BLaER1 treated with 17β-estradiol and CSF1 and Interleukin-3, amounts not matched to agents 10 nM and 100 nM (cell line): ENCODE results near the gene LHFPL2.
A peak's percentile ranks its signal among the peaks of the same experiment; 100 is the strongest.

ENCODE experiments used
- H3K27ac ChIP-seq, 11 experiments: shearing (Covaris generic); formaldehyde crosslinking; 2 replicates each; pipeline ENCODE4 v1.8.1; 2022
- H3K27me3 ChIP-seq, 11 experiments: shearing (Covaris generic); formaldehyde crosslinking; 2 replicates each; pipeline ENCODE4 v1.8.1; 2022
- H3K36me3 ChIP-seq, 11 experiments: shearing (Covaris generic); formaldehyde crosslinking; 2 replicates each; pipeline ENCODE4 v1.8.1; 2022
- H3K4me1 ChIP-seq, 10 experiments: shearing (Covaris generic); formaldehyde crosslinking; 2 replicates each; pipeline ENCODE4 v1.8.1; 2022
- H3K4me2 ChIP-seq, 11 experiments: shearing (Covaris generic); formaldehyde crosslinking; 2 replicates each; pipeline ENCODE4 v1.8.1; 2022
- H3K4me3 ChIP-seq, 10 experiments: shearing (Covaris generic); formaldehyde crosslinking; 2 replicates each; pipeline ENCODE4 v1.8.1; 2022
- H3K9ac ChIP-seq, 11 experiments: shearing (Covaris generic); formaldehyde crosslinking; 2 replicates each; pipeline ENCODE4 v1.8.1; 2022
- H3K9me3 ChIP-seq, 11 experiments: shearing (Covaris generic); formaldehyde crosslinking; replicated peaks in 1 of 11; 2 replicates each; pipeline ENCODE4 v1.8.1; 2022
- H4K20me1 ChIP-seq, 11 experiments: shearing (Covaris generic); formaldehyde crosslinking; 2 replicates each; pipeline ENCODE4 v1.8.1; 2022
- Cebpa-rat ChIP-seq, 11 experiments: shearing (Covaris generic); IDR thresholded peaks; 2 replicates each; pipeline ENCODE4 v1.8.1; 2022

LHFPL2 gene

DNA sequence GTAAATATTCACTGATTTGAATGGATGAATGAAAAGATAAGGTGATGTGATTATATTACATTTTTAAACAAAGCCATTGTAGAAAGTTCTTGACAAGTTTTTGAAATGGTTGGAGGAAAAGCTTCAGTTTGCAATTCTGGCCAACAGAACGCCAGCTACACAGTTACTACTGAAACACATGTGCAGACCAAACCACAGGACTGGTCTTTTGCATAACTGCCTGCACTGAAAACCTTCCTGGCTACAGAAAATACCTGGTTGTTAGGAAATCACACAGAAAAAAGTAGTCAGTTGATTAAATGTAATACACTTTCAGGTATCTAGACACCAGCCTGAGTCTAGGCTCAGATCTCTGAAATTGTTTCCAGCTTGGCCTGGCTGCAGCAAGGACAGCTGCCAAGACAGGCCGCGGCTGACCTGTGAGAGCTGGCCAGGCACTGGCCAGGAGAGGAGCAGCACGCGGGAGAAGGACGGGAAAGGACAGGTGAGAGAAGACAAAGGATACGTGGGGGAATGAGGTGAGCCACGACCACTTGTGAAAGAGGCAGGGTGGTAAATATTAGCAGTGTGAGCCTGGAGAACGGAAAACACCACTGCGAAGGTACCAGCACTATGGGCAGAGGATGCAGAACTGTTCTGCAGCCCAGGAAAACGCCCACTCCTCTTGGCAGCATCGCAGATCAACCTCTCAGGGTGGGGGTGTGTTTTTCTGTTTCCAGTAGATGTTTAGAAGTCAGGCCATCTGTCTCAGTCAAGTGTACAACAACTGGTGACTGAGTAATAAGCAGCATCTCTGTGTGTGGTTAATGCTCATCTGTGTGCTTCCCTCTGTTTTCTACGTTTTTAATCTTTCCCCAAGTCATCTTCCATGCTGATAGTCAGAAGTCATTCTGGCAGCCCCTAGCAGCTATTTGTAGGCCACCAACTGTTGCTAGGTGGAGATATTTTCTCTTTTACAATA lies 150.7 kb downstream of the LHFPL2 start:
- peak overlapping the region in 1 of 10 experiments; percentile 6; a peak in 1 of 20 replicates for H3K4me3 ChIP-seq
- H3K9ac ChIP-seq, result peak overlapping the region in 1 of 11 experiments; percentile 3; a peak in 2 of 22 replicates
- peaks cover 0 to 100% (median 0%) of the 10 kb centered on the region in 11 experiments; a peak in 6 of 22 replicates for H4K20me1 ChIP-seq
- no peaks in the 10 kb centered on the region for H3K27me3 ChIP-seq
- H3K4me1 ChIP-seq, result peaks cover 57 to 100% (median 62%) of the 10 kb centered on the region in 10 experiments
- no peak overlapping the region for H3K27ac ChIP-seq
- peak overlapping the region; percentile 19 to 85 (median 61); a peak in 18 of 22 replicates for H3K4me2 ChIP-seq
- no peak for TF ChIP-seq Cebpa-rat (IDR thresholded peaks at IDR 0.05)
- H3K9me3 ChIP-seq, result no peaks in the 10 kb centered on the region
- peaks cover 0 to 74% (median 0%) of the 10 kb centered on the region in 11 experiments; a peak in 10 of 22 replicates for H3K36me3 ChIP-seq

DNA sequence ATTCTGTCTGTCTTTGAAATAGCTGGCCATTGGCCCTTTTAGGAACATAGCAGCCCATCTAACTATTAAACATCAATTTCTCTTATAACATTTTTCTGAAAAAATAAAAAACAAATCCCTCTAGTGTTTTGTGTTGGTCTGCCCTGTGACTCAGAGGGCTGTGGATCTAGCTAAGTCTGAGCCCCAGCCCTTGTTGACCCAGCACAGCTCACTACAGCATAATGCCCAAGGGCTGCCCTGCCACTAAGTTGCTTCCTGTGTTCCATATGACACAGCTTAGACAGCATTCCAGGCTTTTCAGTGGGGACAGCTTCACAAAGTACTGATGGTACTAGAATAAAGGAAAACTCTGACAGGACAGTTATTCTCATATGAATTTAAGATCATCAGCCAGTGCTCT lies 152.2 kb downstream of the LHFPL2 start:
- Histone ChIP-seq H3K27ac (peak overlapping the region in 6 of 11 experiments; percentile 14 to 36 (median 26); a peak in 9 of 22 replicates), H4K20me1 (peaks cover 0 to 100% (median 0%) of the 10 kb centered on the region in 11 experiments; a peak in 6 of 22 replicates), H3K4me3 (no peak overlapping the region; a peak in 1 of 20 replicates), H3K4me1 (peaks cover 42 to 99% (median 47%) of the 10 kb centered on the region in 10 experiments), H3K36me3 (peaks cover 0 to 82% (median 0%) of the 10 kb centered on the region in 11 experiments; a peak in 10 of 22 replicates), H3K4me2 (peak overlapping the region; percentile 56 to 87 (median 77)), H3K27me3 (no peaks in the 10 kb centered on the region), H3K9ac (peak overlapping the region in 2 of 11 experiments; percentile 5 to 53; a peak in 2 of 22 replicates), H3K9me3 (no peaks in the 10 kb centered on the region)
- no peak for TF ChIP-seq Cebpa-rat (IDR thresholded peaks at IDR 0.05)

DNA sequence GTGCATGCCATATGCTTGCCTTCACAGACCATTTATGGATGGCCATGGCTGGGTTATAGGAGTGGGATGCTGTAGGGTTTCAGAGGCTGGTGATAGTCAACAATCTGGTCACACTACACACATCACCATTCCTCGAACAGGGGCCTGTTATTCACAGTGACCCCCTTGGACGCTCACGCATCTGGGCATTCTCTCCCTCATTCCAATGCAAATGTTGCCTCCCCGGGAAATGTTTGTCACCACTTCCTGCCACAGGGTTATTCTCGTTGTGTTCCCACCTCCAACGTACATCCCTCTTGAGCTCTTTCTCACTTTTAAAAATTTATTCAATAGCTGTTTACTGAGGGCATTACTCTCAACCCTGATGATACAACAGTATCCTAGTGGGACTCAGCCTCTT lies 152.8 kb downstream of the LHFPL2 start:
- H3K9ac ChIP-seq, result no peak overlapping the region
- peaks cover 37 to 99% (median 43%) of the 10 kb centered on the region in 10 experiments for H3K4me1 ChIP-seq
- no peaks in the 10 kb centered on the region for H3K27me3 ChIP-seq
- peak overlapping the region; percentile 56 to 87 (median 77) for H3K4me2 ChIP-seq
- H4K20me1 ChIP-seq, result peaks cover 0 to 100% (median 0%) of the 10 kb centered on the region in 11 experiments; a peak in 6 of 22 replicates
- H3K9me3 ChIP-seq, result no peaks in the 10 kb centered on the region
- no peak for TF ChIP-seq Cebpa-rat (IDR thresholded peaks at IDR 0.05)
- H3K27ac ChIP-seq, result peak overlapping the region in 7 of 11 experiments; percentile 8 to 36 (median 25); a peak in 6 of 22 replicates
- H3K4me3 ChIP-seq, result peak overlapping the region in 1 of 10 experiments; percentile 6; a peak in 1 of 20 replicates
- peaks cover 0 to 82% (median 0%) of the 10 kb centered on the region in 11 experiments; a peak in 10 of 22 replicates for H3K36me3 ChIP-seq

DNA sequence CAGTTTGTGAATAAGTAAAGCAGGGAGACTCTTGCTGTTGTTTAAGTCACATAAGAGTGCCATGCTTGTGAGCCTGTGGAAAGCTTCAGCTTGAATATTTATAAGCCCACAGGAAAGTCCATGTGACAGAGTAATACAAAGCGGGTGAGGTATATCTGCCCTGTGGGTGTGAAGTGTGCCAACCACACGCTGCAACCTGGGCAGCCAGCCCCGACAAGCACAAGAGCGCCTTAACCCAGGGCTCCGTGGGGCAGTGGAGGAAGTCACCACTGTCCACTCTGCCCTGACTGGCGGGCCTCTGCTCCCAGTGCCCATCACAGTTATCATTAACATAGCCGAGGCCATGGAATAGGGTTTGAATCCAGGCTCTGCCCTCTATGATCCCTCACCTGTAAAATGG lies 155.9 kb downstream of the LHFPL2 start:
- no peaks in the 10 kb centered on the region for H3K9me3 ChIP-seq
- H3K4me2 ChIP-seq, result peak overlapping the region in 1 of 11 experiments; percentile 10; a peak in 1 of 22 replicates
- H3K36me3 ChIP-seq, result peaks cover 0 to 82% (median 21%) of the 10 kb centered on the region in 11 experiments; a peak in 12 of 22 replicates
- 0 out of 22 replicates have a peak overlapping the region, but pooled peaks of 1 of the 11 experiments have one; percentile 19 for H3K27ac ChIP-seq
- no peak overlapping the region for H3K4me3 ChIP-seq
- H4K20me1 ChIP-seq, result peaks cover 0 to 94% (median 0%) of the 10 kb centered on the region in 11 experiments; a peak in 6 of 22 replicates
- TF ChIP-seq Cebpa-rat (IDR thresholded peaks at IDR 0.05), result no peak
- no peaks in the 10 kb centered on the region for H3K27me3 ChIP-seq
- no peak overlapping the region for H3K9ac ChIP-seq
- peaks cover 40 to 99% (median 53%) of the 10 kb centered on the region in 10 experiments for H3K4me1 ChIP-seq

DNA sequence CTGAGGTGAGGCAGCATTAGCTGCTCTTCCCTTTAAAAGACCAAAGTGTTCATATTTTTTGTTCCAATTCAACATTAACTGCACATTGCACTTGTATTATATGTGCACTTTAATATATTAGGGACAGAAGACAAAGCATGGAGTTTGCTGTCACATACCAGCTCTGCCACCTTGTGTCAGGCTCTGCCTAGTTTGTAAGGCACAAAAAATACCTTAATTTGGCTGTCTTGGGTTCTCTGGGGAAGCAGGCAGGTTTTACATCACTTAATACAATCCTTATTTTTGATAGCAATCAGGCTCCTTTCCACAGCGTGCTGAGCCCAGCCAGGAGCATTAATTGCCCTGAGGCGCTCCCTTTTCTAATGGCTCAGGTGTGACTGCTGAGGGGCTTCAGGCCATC lies 156.3 kb downstream of the LHFPL2 start:
- Histone ChIP-seq H3K4me3 (no peak overlapping the region), H3K9me3 (peaks cover 0 to 1% (median 0%) of the 10 kb centered on the region in 11 experiments; a peak in 1 of 22 replicates), H3K4me2 (peak overlapping the region in 2 of 11 experiments; percentile 8 to 10; a peak in 2 of 22 replicates), H4K20me1 (peaks cover 0 to 90% (median 0%) of the 10 kb centered on the region in 11 experiments; a peak in 6 of 22 replicates), H3K4me1 (peaks cover 40 to 99% (median 53%) of the 10 kb centered on the region in 10 experiments), H3K36me3 (peaks cover 0 to 82% (median 21%) of the 10 kb centered on the region in 11 experiments; a peak in 12 of 22 replicates), H3K27me3 (no peaks in the 10 kb centered on the region), H3K27ac (0 out of 22 replicates have a peak overlapping the region, but pooled peaks of 1 of the 11 experiments have one; percentile 19), H3K9ac (no peak overlapping the region)
- TF ChIP-seq Cebpa-rat (IDR thresholded peaks at IDR 0.05), result no peak

DNA sequence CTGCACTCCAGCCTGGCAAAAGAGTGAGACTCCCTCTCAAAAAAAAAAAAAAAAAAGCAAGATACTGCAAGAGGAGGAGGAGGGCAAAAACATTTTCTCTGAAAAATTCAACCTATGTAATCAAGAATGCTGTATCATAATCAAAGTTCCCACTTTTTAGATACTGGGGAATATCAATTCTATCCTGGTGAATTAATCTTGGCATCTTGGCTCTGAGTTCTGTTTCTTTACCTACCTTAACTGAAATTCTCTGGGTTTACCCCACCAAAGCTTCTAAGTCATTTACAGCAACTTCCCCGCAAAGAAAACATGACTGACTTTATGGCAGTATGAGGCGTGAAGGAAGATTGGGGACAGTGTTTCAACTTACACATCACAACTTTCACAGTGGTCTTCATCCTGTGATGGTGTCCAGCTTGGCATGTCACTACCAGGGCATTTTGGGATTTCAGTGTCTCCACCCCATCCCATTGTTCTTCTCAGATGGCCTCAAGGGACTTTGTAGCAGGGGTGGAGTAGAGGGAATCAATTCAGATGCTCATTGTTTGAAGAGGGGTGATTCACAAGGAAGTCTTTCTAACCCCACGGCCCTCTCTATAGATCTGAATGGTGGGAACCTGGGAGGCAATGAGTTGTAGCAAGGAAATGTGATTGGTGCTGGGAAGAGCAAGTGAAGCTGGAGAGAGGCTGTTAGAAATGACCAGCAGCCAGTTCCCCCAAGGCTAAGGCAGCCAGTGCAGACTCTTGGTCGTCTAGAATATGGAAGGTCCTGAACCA lies 157.7 kb downstream of the LHFPL2 start:
- Histone ChIP-seq H3K4me1 (peaks cover 28 to 99% (median 53%) of the 10 kb centered on the region in 10 experiments), H3K36me3 (peaks cover 0 to 92% (median 30%) of the 10 kb centered on the region in 11 experiments; a peak in 14 of 22 replicates), H3K4me2 (peak overlapping the region in 2 of 11 experiments; percentile 38 to 85; a peak in 3 of 22 replicates), H3K9me3 (peaks cover 0 to 10% (median 0%) of the 10 kb centered on the region in 11 experiments; a peak in 1 of 22 replicates), H4K20me1 (peaks cover 0 to 77% (median 0%) of the 10 kb centered on the region in 11 experiments; a peak in 6 of 22 replicates), H3K4me3 (no peak overlapping the region), H3K27me3 (no peaks in the 10 kb centered on the region), H3K9ac (no peak overlapping the region), H3K27ac (no peak overlapping the region)
- TF ChIP-seq Cebpa-rat (IDR thresholded peaks at IDR 0.05), result no peak

DNA sequence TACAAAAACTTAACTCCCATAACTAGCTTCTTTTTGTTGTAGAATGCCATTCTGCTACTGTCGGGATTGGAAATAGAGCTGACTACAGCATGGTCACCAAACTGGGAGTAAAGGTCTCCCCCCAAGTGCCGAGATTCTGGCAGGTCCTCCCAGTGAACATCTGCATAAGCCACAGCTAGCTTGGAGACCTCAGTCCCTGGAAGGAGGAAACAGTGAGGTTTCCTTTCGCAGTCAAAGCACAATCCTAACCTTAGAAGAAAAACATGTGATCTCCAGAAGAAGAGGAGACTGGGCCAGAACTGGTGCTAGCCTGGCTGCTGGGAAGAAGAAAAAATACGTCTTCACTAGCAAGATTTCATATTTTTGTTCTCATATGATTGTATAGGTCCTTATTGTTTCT lies 160.7 kb downstream of the LHFPL2 start:
- Histone ChIP-seq H3K4me1 (peaks cover 49 to 100% (median 65%) of the 10 kb centered on the region in 10 experiments), H3K9ac (peak overlapping the region in 9 of 11 experiments; percentile 7 to 36 (median 29); a peak in 10 of 22 replicates), H3K4me2 (peak overlapping the region; percentile 59 to 93 (median 77)), H3K36me3 (peaks cover 0 to 77% (median 37%) of the 10 kb centered on the region in 11 experiments; a peak in 14 of 22 replicates), H3K27ac (peak overlapping the region; percentile 35 to 97 (median 94); a peak in 20 of 22 replicates), H3K27me3 (no peaks in the 10 kb centered on the region), H4K20me1 (peaks cover 0 to 46% (median 0%) of the 10 kb centered on the region in 11 experiments; a peak in 6 of 22 replicates), H3K4me3 (no peak overlapping the region), H3K9me3 (peaks cover 0 to 10% (median 0%) of the 10 kb centered on the region in 11 experiments; a peak in 1 of 22 replicates)
- TF ChIP-seq Cebpa-rat (IDR thresholded peaks at IDR 0.05), result no peak
